HG02943 (cell line): ENCODE measurements around the gene KLK14.

Experiments
- ATAC-seq: cut with Tn5 transposase; IDR thresholded peaks from one replicate; pipeline ENCODE4 v1.9.1; 2021; ENCODE audit warnings: mild to moderate bottlenecking, low read depth, moderate library complexity; ENCODE audit not compliant: unreplicated experiment

The KLK14 gene

DNA sequence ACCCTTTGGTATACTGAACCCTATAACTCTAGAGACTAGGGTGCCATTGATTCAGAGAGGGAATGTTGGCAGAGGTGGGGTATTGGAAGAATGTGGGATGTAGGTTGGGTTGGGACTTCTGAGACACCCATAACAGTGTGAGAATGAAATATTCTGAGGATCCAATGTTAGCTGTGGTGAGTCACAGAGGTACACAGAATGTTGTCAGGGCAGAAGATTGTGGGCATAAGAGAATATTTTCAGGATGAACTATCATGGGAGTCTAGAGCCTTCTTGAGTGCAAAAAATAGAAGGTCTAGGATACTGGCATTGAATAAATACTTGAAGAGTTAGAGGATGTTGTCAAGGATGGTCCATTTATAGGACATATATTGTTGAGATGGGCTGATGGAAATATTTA, 26.8 kb downstream of the KLK14 start:
- no peak for ATAC-seq

DNA sequence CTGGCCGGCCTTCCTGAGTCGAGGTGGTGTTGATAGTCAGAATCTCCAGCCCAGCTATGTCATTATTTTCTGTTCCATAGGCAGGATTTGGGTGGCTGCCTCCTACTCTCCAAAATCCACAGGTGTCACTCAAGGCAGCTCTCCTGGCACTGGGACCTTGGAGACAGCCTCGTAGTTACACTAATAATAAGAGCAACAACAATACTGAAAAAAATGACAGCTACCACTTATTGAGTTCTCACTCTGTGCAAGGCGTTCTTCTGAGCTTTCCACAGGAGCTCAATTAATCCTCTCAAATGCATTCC, 35.7 kb downstream of the KLK14 start:
- no peak for ATAC-seq

DNA sequence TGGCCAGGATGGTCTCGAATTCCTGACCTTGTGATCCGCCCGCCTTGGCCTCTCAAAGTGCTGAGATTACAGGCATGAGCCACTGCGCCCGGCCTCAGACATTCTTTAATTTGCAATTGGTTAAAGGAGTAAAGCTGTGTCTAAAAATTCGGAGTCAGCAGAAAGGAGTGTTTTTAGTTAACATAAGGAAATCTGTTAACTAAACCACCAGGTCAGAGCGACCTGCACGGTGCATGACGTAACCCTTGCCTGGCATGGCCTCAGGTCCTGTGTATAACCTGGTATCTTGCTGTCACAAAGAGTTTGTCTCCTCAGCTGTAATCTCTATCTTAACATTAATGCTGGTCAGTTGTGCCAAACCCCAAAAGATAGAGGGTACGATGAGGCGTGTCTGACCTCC, 38.4 kb downstream of the KLK14 start:
- no peak for ATAC-seq

DNA sequence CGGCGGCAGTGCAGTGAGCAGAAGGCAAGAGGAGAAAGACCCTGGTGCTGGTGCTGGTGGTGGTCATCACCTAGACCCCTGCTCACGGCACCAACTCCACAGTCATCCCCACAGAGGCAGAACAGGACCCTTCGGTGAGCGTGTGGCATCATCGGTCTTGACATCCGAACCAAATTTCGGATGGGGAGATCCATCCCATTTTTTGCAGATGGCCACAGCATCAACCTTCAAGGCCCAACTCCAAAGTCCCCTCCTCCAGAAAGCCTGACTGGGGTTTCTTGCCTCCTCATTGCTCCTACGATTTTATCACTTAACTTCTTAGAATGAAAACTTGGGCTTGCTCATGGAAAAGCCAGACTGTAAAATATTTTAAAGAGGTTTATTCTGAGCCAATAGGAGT, 39.2 kb downstream of the KLK14 start:
- no peak for ATAC-seq

DNA sequence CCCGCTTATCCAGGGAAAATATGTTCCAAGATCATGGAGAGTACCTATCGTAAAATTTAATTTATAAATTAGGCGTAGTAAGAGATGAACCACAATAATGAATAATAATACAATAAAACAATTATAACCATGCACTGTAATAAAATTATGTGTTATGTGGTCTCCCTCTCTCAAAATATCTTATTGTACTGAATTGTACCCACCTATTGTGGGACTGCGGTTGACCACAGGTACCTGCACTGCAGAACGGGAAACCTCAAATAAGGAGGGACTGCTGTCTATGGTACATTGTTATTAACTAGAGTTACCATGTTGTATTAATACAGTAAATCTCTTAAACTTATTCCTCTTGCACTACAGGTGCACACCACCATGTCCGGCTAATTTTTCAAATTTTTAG, 42.5 kb downstream of the KLK14 start:
- no peak for ATAC-seq

DNA sequence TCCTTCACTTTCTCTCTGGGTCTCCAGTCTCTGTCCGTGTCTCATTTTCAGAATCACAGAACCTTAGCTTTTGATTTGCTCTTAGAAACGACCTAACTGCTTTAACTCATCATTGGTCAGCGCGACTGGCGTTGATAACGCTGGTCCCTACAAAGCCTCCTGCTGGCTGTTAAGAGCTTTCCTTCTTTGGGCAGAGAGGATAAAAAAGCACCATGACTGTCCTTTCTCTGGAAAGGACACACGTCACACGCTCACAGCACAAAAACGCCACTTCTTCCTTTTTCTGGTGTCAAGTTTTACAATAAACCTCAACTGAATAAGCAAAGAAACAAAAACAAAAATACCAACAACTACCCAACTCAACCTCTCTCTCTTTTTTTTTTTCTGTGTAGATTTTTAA, 46.2 kb downstream of the KLK14 start:
- no peak for ATAC-seq

DNA sequence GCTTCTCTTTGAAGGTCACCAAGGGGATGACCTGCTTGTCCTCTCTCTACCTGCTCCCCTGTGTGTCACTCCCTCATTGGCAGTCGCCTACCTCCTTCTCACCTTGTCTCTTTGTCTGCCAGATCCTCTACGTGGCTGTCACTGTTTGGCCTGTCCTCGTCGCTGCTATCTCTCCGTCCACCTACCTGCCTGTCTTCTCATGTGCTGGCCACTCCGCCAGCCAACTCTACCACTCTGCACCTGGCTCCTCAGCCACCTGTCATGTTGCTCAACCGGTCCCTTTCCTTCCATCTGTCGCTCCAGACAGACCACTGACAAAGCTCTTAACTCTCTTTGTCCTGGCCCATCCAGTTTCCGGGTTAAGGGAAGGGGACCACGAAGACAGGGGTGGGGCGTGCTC, 48.0 kb downstream of the KLK14 start, which contains the start of gene KLK12:
KLK12 (minus strand) TSS at position 299 of the 400 bp plus-strand sequence. CDS start 381 bp downstream, outside the sequence.
- no peak for ATAC-seq

DNA sequence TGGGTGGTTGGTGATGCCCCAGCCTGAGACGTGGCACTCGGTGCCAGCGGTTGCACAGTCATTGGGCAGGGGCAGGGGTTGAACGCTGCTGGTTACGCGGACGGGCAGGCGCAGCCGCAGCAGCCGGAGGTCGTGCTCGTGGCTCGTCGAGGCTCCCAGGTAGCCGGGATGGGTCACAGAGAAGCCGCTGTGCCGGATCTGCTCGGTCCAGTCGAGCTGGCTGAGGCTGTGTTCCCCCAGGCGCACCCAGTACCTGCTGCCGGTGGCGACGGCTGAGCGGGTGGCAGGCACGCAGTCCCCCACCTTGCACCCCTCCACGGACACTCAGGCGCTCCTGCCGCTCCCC, 50.8 kb downstream of the KLK14 start:
- no peak for ATAC-seq

DNA sequence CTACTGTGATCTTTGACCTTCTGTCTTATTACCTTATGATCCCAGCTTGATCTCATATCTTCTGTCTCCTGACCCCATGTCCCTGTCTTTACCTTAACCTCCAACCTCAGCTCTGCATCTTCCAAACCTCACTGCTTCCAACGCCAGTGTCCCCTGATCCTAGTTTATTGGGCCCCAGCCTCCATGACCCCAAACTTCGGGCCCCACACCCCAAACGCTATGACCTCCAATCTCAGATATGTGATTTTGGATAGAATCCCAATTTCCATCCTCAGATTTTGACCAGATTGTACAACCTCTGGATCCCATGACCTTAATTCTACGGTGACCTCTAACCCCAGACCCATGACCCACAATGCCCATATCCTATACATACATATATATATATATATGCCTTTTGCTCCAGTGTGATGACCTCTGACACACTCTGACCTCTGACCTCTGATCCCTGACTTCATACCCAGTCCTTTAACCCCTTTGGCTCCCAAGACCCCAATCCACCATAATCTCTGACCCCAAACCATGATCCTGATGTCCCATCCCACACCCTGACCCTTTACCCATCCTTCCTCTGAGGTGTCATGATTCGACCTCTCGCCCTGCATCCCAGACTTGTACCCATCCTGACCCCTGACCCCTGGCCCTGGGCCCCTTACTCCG, 51.3 kb downstream of the KLK14 start:
- no peak for ATAC-seq

DNA sequence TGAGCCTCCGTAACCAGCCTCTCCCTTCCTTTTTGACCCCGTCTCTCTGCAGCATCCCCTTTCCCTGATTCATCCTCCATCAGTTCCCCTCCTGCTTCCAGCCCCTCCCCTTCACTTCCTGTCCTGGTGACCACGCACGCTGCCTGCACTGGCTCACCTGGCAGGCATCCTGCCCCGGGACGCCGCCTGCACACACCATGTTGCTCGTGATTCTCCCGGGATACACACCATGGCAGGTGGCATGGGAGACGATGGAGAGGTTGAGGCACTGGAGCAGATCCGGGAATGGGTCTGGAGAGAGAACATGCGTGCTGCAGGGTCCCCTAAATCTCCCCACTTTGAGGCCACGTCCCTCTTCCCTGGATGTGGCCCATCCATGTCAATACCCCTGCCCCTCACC, 52.1 kb downstream of the KLK14 start:
- no peak for ATAC-seq

DNA sequence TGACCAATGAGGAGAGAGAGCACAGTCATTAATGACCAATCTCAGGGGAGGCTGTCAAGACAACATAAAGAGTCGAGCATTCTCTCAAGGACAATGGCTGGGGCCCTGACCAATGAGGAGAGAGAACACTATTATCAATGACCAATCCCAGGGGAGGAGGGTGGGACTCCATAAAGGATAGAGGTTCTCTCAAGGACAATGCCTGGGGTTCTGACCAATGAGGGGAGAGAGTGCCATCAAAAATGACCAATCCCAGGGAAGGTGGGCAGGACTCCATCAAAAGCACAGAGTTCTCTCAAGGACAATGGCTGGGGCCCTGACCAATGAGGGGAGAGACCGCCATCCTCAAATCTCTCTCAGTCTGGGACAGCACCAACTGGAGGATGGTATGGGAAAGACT, 53.0 kb downstream of the KLK14 start:
- no peak for ATAC-seq
